Measurements from ENCODE around the gene AXIN1.

The AXIN1 gene

DNA sequence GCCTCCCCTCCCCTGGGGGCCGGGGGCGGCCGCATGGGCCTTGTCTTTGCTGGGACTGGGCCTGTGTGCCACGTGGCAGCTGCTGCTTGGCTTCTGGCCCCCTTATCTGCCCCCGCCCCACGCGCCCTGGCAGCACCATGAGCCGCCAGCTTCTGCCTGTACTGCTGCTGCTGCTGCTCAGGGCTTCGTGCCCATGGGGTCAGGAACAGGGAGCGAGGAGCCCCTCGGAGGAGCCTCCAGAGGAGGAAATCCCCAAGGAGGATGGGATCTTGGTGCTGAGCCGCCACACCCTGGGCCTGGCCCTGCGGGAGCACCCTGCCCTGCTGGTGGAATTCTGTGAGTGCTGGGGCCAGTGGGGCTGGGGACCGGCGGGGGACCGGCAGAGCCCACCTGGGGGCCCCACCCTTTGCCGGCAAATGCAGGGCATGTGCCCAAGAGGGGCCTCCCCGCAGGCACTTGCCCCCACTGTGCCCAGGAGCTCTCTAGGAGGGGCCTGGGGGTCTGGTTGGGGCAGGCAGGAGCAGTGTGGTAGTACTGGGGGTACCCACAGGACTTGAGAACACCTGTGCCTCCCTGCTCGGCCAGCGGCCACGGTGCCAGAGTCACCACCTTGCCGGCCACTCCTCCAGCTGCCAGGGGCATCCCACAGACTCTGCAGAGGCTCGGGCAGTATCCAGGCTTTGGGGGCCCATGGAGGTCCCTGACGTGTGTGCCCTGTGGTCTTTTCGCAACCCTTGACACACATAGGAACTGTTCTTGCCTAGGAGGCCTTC is 69.3 kb downstream of the AXIN1 start, which contains the start of gene PDIA2:
TSS of gene PDIA2 (plus strand) at position 132 of the 773 bp plus-strand sequence. CDS start at position 138, 6 bp downstream.
- TF ChIP-seq POLR2AphosphoS5 (IDR thresholded peaks at IDR 0.05; ENCODE audit: low read depth, low read length) (no peak), FOXP2 (optimal IDR thresholded peaks at IDR 0.05; ENCODE audit: borderline replicate concordance, extremely low read depth, extremely low read length, insufficient read depth) (no peak), TAF1 (IDR thresholded peaks at IDR 0.05; ENCODE audit: borderline replicate concordance, insufficient read depth, low read length) (no peak), SIN3A (IDR thresholded peaks at IDR 0.05; ENCODE audit: borderline replicate concordance, insufficient read depth, low read length) (no peak)
- TF ChIP-seq, protein P1, sequence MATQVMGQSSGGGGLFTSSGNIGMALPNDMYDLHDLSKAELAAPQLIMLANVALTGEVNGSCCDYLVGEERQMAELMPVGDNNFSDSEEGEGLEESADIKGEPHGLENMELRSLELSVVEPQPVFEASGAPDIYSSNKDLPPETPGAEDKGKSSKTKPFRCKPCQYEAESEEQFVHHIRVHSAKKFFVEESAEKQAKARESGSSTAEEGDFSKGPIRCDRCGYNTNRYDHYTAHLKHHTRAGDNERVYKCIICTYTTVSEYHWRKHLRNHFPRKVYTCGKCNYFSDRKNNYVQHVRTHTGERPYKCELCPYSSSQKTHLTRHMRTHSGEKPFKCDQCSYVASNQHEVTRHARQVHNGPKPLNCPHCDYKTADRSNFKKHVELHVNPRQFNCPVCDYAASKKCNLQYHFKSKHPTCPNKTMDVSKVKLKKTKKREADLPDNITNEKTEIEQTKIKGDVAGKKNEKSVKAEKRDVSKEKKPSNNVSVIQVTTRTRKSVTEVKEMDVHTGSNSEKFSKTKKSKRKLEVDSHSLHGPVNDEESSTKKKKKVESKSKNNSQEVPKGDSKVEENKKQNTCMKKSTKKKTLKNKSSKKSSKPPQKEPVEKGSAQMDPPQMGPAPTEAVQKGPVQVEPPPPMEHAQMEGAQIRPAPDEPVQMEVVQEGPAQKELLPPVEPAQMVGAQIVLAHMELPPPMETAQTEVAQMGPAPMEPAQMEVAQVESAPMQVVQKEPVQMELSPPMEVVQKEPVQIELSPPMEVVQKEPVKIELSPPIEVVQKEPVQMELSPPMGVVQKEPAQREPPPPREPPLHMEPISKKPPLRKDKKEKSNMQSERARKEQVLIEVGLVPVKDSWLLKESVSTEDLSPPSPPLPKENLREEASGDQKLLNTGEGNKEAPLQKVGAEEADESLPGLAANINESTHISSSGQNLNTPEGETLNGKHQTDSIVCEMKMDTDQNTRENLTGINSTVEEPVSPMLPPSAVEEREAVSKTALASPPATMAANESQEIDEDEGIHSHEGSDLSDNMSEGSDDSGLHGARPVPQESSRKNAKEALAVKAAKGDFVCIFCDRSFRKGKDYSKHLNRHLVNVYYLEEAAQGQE (IDR thresholded peaks at IDR 0.05; ENCODE audit: insufficient read depth in 1 of 2, low read depth in 2 of 2, low read length in 2 of 2) = no peak

DNA sequence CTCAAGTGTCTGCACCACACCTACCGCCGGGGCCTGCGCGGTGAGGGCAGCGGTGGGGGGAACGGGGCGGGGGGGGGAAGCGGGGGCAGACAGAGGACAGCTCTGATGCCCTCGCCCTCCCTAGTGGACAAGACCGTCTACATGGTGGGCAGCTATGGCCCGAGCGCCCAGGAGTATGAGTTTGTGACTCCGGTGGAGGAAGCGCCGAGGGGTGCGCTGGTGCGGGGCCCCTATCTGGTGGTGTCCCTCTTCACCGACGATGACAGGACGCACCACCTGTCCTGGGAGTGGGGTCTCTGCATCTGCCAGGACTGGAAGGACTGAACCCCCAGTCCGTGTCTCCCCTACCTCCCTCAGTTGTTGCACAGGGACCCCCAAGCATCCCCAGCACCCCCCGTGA is 70.0 kb downstream of the AXIN1 start:
- TF ChIP-seq, protein P1 (IDR thresholded peaks at IDR 0.05; ENCODE audit: insufficient read depth in 1 of 2, low read depth in 2 of 2, low read length in 2 of 2) = no peak
- no peak for TF ChIP-seq SIN3A (IDR thresholded peaks at IDR 0.05; ENCODE audit: borderline replicate concordance, insufficient read depth, low read length)

DNA sequence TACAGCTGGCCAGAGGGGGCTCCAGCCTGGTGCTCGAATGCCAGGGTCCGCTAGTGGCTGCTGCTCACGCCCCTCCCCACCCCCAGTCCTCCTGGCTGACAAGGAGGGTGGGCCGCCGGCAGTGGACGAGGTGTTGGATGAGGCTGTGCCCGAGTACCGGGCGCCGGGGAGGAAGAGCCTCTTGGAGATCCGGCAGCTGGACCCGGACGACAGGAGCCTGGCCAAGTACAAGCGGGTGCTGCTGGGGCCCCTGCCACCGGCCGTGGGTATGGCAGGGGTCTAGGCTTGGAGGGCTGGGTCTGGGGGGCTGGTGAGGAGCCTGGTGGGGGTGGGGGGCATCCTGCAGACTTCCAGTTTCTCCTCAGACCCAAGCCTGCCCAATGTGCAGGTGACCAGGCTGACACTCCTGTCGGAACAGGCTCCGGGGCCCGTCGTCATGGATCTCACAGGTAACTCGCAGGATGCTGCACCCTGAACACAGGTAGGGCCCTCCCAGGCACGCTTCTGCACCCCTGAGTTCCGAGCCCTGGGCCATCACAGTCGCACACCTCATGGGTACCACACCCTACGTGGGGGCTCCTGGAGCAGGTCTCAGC is 70.8 kb downstream of the AXIN1 start:
- TF ChIP-seq SIN3A (IDR thresholded peaks at IDR 0.05; ENCODE audit: borderline replicate concordance, insufficient read depth, low read length) (no peak), TAF1 (IDR thresholded peaks at IDR 0.05; ENCODE audit: borderline replicate concordance, insufficient read depth, low read length) (no peak)

DNA sequence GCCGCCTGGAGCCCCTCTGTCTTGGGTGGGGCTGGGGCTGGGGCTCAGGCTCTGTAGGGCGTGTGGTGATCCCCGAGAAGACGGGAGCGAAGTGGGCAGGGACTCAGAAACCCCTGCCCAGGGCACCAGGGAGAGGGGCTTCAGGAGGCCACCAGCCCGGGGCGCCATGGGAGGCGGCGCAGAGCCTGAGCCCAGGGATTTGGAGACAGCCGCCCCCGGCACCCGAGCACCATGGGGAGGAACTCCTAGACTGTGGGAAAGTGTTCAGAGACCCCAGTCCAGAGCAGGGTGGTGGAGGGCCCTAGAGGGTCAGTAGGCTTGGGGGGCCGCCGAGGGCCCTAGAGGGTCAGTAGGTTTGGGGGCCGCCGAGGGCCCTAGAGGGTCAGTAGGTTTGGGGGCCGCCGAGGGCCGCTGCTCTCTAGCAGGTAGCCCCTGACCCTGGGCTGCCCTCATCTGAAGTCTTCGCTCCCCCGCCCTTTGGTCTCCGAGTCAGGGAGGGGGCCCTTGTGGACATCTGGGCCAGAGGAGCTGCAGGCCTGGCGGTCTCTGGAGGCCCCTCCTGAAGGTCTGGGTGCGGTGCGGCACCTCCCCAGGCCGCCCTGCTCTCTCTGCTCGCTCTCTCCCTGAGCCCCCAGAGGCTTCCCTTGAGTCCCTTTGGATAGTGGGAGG is 71.4 kb downstream of the AXIN1 start:
- TF ChIP-seq, protein P1 (IDR thresholded peaks at IDR 0.05; ENCODE audit: insufficient read depth in 1 of 2, low read depth in 2 of 2, low read length in 2 of 2) = no peak
- TF ChIP-seq SIN3A (IDR thresholded peaks at IDR 0.05; ENCODE audit: borderline replicate concordance, insufficient read depth, low read length) (no peak), FOXP2 (optimal IDR thresholded peaks at IDR 0.05; ENCODE audit: borderline replicate concordance, extremely low read depth, extremely low read length, insufficient read depth) (no peak), POLR2AphosphoS5 (IDR thresholded peaks at IDR 0.05; ENCODE audit: low read depth, low read length) (no peak), TAF1 (IDR thresholded peaks at IDR 0.05; ENCODE audit: borderline replicate concordance, insufficient read depth, low read length) (no peak)

DNA sequence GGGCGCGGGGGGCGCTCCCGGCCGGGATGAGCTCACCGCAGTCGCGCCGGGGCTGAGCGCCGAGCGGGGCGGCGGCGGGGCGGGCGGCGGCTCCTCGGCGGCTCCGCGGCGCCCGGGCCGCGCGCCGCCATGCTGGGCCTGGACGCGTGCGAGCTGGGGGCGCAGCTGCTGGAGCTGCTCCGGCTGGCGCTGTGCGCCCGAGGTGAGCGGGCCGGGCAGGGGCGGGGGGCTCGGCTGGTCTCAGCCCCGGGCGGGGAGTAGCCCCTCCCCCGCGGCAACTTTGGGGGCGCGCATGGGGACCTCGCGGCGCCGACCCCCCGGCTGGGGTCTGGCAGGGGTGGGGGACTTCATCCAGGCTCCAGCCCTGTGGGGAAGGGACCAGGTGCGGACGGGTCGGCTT is 72.0 kb downstream of the AXIN1 start, which contains the start of gene ARHGDIG:
TSS of gene ARHGDIG (plus strand) at position 40 of the 400 bp plus-strand sequence. CDS start at position 130, 90 bp downstream.
- TF ChIP-seq SIN3A (IDR thresholded peaks at IDR 0.05; ENCODE audit: borderline replicate concordance, insufficient read depth, low read length) (no peak), TAF1 (IDR thresholded peaks at IDR 0.05; ENCODE audit: borderline replicate concordance, insufficient read depth, low read length) (no peak), FOXP2 (optimal IDR thresholded peaks at IDR 0.05; ENCODE audit: borderline replicate concordance, extremely low read depth, extremely low read length, insufficient read depth) (no peak), POLR2AphosphoS5 (IDR thresholded peaks at IDR 0.05; ENCODE audit: low read depth, low read length) (no peak)
- TF ChIP-seq, protein P1 (IDR thresholded peaks at IDR 0.05; ENCODE audit: insufficient read depth in 1 of 2, low read depth in 2 of 2, low read length in 2 of 2) = no peak

All from PFSK-1 (cell line).